Activated naive CD4-positive, alpha-beta T cell treated with anti-CD3 and anti-CD28 coated beads, Interleukin-2, amount 50 U/mL, for 16 hours (primary cell): Measurements from ENCODE around the gene GNAI3.

ENCODE experiments used
- DNase-seq: peaks from one replicate; pipeline ENCODE4 v3.0.0-alpha.2; 2020

The GNAI3 gene

DNA sequence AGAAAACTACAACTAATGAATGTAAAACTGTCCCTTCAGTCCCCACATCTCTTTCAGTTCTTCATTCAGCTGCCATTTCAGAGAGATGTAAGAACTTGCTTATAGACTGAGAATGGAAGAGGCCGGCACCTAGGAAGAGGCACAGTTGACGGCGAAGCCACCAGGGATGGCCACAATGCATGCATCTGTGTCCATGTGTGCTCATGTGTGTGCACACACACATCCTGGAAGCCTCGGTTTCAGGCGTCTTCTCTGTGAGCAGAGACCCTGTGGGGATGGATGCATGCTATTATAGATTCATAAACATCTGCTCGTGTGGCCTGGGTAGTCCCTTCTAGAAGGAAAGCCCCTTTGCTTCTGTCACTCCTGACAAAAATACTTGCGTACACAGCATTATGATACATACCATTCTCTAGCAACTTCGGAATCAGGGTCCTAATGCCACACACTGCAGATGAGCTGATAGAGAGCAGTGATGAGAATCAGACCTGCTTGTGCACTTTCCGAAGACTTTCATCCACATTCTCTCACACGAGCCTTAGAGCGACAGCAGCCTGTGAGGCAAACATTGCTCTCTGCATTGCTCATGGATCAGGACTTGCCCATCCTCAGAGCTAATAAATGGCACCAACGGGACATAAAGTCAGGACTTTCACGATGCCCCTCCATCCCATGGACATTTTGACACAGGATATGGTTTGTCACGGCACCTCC lies 21.2 kb upstream of the GNAI3 start:
- DNase-seq: no peak

DNA sequence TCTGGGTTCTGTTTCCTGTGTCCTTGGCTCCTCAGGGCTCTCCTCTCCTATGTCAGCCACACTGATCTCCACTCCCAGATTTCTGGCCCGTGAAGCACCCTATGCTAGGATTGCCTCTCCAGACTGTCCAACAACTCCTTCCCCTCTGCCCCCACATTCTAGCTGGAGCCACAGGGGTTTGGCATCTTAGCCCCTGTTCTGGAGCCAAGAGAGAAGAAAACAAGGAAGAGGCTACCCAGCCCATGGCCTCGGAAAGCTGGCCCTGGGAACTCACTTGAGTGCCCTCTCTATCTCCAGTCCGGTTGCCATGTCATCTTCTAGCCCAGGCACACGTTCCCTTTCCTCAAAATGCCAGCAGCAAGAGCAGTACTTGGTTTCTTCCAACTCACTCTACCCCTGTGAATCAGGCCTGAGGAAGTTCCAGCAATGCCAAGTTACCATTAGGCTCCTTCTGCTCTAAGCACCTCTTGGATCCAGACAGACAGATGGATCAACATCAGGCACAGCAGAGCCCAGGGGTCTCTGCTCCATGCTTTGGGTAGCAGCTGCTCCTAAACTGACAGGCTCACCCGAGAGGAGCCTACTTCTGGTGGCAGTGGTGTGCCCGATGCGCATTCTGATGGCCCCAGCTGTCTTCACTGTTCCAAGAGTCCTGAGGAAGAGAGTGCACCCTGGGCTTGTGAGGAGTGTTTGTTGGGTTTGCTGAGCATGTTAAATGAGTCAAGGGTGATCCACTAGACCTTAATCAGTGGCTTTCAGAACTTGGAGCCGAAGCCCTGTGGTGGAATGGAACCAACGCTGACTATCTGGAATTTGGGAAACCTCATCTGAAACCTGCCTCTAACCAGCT lies 20.3 kb upstream of the GNAI3 start:
- DNase-seq: no peak

DNA sequence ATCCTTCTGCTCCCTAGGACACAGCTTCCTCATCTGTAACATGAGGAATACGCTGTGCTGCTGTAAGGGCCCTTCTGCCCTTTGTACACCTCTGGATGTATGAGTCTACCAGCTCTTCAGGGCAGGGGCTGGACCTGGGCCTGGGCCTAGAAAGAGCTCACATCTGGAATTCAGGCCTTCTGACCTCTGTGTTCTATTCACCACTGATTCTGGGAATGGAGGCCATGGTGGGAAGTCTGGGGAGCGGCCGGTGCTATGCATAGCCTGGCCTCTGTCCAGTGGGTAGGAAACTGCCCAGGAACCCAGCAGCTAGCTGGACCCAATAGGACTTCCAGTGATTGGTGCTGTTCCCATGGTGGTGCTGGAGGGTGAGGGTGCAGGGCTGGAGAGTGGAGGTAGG lies 19.7 kb upstream of the GNAI3 start:
- no peak for DNase-seq

DNA sequence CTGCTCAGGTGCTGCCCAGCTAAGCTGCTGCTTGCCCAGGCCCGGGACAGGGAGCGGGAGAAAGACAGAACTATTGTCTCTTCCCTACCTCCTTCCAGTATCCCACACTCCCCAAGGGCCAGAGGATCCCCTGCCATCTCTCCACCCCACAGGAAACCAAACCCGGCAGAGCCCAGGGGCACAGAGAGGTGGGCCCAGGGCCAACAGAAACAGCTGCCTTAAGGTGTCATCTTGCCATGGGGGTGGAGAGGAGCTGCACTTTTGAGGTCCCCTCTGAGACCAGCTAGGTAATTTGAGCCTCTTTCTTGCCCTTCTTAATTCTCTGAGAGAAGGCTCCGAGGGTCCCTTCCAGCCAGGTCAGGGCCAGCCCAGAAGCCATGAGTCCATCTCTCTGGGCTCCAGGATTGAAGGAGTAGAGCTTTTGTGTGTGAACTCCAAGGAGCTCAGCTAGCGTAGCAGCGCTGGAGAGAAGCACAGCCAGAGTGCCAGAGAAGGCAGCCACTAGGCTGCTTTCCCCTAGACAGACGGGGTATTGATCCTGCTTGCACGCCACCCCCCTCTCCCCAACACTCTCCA lies 18.4 kb upstream of the GNAI3 start:
- DNase-seq: no peak

DNA sequence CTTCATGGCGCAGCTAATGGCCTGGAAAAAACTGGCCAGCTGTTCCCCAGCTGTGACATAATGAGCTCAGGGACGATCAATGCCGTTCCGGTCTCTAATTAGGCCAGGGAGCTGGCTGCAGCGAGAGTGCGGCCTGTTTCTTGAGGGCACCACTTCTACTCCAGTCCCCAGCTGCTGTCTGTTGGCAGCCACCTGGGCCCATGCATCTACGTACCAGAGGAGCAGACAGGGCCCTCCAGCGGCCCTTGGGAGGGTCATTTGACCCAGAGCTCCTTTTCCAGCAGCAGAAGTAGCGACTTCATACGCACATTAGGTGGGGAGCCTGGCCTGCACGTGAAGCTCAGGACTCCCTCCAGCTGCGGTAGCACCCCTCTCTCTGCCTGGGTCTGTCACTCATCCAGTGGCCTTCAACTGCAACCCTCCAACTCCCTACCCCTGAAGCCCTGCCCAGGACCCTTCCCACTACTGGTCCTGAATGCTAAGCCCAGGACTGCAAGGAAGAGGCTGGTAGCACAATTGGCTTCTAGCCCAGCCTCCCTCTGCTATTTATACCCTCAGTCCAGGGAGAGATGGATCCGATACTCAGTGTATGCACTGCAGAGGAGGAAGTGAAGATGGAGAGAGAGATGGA lies 17.8 kb upstream of the GNAI3 start:
- DNase-seq: no peak

DNA sequence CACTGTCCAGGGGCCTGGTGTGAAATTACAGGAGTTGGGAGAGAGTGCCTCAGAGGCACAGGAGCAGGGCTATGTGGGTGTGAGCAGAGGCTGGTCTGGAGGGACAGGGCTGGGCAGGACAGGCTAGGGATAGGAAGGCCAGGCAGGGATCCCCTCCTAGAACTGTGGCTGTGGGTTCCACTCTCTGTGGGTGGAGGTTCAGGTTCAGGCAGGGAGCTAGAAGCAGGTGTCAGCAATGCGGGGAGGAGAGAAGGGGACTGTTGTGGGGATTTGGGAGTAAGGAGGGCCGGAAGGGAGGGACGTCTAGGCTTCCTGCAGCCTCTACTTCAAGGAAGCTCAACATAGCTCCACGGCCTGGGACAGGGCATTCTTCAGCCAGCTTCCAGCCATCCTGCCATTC lies 17.0 kb upstream of the GNAI3 start:
- DNase-seq: no peak

DNA sequence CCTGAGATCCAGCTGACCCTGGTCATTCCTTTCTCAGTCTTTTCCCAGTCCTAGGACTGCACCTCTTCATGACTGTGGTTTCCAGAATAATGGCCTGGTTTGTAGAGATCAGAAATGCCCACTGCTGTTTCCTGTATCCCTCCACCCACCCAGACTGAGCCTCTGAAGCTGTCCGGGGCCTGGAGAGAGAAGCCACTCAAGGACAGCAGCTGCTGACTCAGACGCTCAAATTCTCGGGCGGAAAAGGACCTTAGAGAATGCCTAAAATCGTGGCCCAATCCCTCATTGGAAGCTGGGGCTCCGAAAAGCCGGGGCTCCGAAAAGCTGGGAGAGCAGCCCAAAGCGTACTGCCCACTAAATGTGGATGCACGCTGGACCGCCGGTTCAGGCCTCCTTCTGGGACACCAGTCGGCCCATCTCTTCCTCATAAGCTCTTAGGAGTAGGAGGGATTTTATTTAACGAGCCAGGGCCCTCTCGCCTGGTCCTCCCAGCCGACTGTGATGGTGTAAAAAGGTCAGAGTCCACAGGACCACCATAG lies 16.5 kb upstream of the GNAI3 start:
- no peak for DNase-seq

DNA sequence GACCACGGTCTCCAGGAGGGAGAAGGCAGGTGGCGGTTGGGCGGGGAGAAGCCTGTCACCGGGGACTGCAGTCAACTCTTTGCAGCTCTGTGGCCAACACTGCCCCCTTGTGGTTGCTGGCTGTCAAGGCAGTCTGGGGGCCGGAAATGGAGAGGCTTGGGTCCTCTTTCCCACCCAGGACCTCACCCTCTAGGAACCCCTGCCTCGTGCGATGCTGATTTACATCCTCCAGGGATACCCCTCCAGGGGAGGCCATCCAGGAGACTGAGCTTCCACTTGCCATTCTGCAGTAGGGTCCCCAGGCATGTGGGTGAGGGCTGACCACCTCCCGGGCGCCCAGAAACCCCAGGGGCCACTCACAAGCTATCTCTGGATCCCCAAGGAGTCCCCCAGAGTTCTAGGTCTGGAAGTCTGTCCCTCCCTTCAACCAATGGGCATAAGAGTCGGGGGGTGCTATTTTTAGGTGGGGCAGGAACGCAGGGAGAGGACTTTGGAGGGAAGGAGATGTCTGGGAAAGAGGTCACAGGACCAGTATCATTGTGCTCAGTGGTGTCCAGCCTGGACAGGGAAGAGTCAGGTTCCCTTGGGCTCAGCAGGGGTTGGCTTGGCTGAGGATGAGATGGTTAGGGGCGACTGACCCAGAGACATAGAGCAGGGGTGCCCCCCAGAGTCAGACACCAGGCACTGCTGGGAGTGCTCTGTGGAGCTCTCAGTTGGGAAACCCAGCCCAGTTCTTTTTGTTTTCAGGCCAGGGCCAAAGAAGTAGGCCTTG lies 15.9 kb upstream of the GNAI3 start:
- peak; percentile 89 for DNase-seq

DNA sequence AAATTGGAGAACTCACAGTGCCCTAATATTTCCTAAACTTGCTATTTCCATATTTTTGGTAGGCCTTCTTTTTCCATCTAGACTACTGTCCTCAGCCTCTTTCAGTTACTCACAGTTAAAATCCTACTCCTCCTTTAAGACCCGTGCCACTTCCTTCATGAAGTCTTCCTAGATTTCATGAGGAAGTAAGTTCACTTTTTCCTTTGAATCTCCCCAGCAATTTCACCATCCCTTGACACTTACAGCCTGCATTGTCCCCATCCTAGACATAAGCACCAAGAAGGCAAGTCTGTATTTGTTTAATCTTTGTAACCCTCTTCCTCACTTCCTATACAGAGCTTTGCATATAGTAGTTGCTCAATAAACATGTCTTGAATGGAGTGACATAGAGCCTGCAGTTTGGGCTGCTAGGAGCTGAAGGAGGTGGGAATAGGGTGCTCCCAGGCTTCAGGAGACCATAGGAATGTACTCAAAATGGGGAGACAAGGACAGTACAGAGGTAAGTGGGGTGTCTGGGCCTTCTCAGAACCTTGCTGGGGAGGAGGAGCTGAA lies 14.0 kb upstream of the GNAI3 start:
- no peak for DNase-seq

DNA sequence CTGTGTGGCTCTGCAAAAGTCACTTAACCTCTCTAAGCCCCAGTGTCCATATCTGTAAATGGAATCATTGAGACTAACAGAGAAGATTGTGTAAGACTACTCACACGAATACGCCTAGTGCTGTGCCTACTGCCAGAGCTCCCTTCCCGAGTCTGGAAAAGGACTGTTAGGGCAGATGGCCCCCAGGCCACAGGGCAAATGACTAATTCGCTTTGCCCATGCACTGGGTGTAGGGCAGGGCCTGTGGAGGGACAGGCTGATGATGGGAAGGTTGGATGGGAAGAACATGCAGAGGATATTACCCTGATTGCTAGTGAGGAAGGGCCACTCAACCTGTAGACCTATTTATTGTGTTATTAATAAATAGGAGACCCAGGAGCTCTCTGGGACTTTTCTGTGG lies 12.9 kb upstream of the GNAI3 start:
- DNase-seq: no peak

DNA sequence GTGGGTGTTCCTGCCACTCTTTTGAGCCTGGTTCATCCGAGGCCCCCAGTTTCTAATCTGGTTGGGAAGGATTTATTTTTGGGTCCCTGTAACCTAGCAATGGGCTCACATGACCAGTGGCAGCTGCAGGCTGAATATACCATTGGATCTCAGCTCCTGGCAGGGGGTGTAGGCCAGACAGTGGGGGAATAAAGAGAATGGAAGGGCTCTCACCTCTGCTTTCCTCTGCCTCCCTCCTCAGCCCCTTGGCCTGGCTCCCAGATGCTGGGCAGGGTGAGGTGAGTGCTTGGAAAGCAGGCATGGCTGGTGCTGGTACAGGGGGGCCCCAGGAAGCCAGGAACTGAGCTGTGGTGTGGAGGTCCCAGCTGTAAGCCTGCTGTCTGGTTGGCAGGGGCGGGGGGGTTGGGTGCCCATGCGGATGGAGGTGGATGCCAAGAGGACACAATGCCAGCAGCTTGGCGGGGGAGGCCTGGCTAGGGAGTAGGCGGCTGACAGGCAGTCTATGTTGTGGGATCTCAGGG lies 12.4 kb upstream of the GNAI3 start:
- DNase-seq: no peak

DNA sequence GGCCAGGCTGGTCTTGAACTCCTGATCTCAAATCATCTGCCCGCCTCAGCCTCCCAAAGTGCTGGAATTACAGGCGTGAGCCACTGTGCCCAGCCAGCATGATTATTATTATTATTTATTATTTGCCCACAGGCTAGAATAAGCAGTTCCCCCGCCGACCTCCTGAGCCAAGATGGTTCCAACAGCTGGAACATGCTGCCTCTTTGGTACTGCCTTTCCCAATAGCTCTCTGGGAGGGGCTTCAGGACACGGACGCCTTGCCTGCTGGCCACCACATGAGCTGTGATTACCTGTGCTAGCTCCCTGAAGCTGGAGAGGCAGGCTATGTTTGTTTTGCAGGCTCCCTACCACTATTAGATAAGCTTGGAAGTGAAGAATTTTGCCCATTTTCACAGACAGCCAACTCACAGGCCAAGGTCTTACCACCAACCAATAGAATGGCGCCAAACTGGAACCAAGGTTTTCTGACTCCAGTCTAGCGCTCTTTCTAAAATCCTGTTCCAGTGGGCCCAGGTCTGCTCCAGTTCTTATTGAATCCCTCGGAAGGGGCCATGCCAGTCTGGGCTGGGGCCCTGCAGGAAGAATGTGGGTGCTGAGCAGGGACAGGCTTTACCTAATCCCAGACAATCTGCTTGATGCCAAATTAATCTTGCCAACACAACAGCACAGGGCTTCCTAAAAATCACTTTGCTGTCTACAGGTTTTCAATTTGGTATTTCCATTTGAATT lies 10.8 kb upstream of the GNAI3 start:
- DNase-seq: no peak

DNA sequence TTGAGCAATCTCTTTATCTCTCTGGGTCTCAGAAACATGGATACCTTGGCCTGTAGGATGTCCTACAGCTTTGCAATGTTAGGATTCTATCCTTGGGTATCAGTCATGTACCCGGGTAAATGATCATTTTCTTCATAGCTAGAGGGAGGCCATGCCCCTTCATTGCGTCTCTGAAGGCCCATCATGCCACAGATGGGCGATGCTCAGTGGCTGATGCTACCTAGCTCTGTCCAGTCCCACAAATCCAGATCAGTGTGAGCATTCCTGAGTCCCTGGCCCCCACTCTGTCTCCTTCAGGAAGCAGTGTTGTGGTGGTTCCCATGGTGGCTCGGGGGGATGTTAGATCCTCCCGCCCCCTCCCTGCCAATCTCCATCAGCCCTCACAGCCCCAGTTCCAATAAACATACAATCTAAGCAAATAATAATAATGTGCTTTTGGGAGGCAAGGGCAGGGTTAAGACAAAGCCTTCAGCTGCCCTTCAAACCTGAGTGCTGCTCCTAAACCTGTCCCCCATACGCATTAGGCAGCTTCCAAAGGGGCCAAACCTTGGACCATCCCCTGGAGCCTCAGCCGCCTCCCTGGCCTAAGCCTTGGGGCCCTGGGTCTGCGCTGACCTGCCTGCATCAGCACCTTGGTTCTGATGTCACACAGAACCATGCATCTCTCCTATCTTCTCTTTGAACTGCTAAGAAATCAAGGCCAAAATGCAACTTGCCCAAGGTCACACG lies 9.4 kb upstream of the GNAI3 start:
- DNase-seq: no peak

DNA sequence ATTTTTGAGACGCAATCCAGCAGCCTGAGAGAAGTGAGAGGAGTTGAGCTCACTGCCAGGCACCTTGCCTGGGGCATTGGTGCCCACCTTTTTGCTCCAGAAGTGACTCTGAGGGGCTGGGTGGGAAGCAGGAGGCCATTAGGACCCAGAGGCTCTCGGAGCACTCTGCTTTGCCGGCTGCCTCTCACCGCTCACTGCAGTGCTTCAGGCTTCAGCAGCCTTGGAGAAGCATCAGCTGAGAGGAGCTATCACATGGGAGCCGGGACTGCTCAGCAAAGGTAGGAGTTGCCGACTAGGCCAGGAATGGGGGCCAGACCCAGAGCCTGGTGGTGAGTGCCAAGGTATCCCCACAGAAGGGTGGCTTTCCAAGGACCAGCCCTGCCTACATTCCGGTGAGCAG lies 8.7 kb upstream of the GNAI3 start, which contains the start of gene GPR61:
TSS of gene GPR61 (plus strand) at position 197 of the 400 bp plus-strand sequence. CDS start 3,151 bp downstream, outside the sequence.
- DNase-seq: no peak

DNA sequence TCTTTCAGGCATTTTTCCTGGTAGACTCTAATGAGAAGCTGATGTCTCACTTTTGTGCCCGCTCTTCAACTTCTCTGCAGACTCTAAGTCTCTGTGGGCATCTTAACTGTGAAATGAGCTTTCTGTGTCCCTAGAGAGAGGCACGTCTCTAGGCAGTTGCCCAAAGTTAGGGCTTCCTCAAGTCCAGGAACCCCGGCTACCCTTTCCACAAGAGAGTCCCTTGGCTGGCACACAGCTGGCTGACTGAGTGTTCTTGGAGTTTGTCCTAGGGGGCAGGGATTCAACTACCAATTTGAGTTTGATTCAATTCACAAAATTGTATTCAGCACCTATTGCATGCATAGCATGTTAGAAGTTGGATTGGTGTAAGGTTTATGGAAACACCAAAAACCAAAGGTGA lies 7.3 kb upstream of the GNAI3 start:
- DNase-seq: no peak

DNA sequence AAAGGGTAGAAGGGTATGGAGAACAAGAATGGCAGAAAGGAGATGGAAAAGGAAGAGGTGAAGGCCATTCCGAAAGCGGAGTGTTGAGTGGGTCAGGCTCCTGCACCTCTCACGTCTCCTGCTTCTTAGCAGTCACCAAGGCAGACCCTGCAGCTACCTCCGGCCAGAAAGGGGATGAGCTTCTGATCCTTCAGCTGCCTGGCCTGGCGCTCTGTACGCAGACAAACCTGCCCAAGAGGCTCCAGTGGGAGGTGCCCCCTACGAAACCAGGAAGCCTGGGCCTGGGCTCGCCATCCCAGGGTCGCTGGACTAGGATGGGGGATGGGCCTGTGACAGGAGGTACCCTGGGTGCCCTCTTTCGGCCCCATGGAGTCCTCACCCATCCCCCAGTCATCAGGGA lies 5.8 kb upstream of the GNAI3 start:
- DNase-seq: no peak

DNA sequence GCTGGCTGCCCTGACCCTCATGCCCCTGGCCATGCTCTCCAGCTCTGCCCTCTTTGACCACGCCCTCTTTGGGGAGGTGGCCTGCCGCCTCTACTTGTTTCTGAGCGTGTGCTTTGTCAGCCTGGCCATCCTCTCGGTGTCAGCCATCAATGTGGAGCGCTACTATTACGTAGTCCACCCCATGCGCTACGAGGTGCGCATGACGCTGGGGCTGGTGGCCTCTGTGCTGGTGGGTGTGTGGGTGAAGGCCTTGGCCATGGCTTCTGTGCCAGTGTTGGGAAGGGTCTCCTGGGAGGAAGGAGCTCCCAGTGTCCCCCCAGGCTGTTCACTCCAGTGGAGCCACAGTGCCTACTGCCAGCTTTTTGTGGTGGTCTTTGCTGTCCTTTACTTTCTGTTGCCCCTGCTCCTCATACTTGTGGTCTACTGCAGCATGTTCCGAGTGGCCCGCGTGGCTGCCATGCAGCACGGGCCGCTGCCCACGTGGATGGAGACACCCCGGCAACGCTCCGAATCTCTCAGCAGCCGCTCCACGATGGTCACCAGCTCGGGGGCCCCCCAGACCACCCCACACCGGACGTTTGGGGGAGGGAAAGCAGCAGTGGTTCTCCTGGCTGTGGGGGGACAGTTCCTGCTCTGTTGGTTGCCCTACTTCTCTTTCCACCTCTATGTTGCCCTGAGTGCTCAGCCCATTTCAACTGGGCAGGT lies 5.0 kb upstream of the GNAI3 start:
- no peak for DNase-seq

DNA sequence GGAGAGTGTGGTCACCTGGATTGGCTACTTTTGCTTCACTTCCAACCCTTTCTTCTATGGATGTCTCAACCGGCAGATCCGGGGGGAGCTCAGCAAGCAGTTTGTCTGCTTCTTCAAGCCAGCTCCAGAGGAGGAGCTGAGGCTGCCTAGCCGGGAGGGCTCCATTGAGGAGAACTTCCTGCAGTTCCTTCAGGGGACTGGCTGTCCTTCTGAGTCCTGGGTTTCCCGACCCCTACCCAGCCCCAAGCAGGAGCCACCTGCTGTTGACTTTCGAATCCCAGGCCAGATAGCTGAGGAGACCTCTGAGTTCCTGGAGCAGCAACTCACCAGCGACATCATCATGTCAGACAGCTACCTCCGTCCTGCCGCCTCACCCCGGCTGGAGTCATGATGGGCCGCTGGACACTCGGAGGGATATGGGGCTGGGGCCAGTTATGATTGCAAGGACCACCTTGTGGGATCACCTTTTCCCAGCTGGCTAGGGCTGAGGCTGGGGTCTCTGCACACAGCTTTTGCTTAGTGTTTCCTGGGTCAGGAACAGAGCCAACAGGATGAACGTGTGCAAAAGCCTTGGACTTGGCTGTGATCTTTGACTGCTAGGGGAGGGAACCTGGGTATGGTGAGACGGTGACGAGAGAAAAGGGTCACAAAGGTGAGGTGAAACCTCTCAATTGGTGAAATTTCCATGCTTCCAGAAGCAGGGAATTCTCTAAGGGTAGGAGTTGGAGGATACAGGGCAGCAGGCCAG lies 4.3 kb upstream of the GNAI3 start:
- no peak for DNase-seq
